Mesenchymal stem cell (in vitro differentiated cells and primary cell): ENCODE measurements around the gene LIN52.

Source experiments
- DNase-seq: peaks from one replicate; pipeline ENCODE4 v3.0.0-alpha.2; 2013
- H2AFZ ChIP-seq: one replicate; pipeline ENCODE4 v1.6.1; 2013; ENCODE audit warnings: low read depth, mild to moderate bottlenecking, control low read depth, inconsistent platforms, low read length, moderate library complexity
- H2AK5ac ChIP-seq: 2 replicates; pipeline ENCODE4 v1.6.1; 2013; ENCODE audit warnings: low read length, moderate library complexity, mild to moderate bottlenecking, inconsistent platforms; ENCODE audit not compliant: severe bottlenecking
- H2BK120ac ChIP-seq: one replicate; pipeline ENCODE4 v1.6.1; 2013; ENCODE audit warnings: low read depth, mild to moderate bottlenecking, inconsistent platforms, low read length, moderate library complexity
- H2BK12ac ChIP-seq, 2 experiments: one replicate each; pipeline ENCODE4 v1.6.1; 2013; ENCODE audit warnings: inconsistent platforms in 2 of 2, low read length in 2 of 2, mild to moderate bottlenecking in 2 of 2, moderate library complexity in 2 of 2, control low read depth in 1 of 2
- H2BK15ac ChIP-seq: one replicate; pipeline ENCODE4 v1.6.1; 2013; ENCODE audit warnings: mild to moderate bottlenecking, low read depth, inconsistent platforms; ENCODE audit not compliant: poor library complexity, severe bottlenecking
- H2BK5ac ChIP-seq: 2 replicates; pipeline ENCODE4 v1.6.1; 2013; ENCODE audit warnings: low read depth, mild to moderate bottlenecking, low read length, control low read depth, inconsistent platforms; ENCODE audit not compliant: poor library complexity, severe bottlenecking
- H3K14ac ChIP-seq, 2 experiments: one replicate each; pipeline ENCODE4 v1.6.1; 2013; ENCODE audit warnings: inconsistent platforms in 2 of 2, low read length in 2 of 2, control low read depth in 1 of 2, mild to moderate bottlenecking in 1 of 2, moderate library complexity in 1 of 2
- H3K18ac ChIP-seq, 2 experiments: one replicate each; pipeline ENCODE4 v1.6.1; 2013; ENCODE audit warnings: inconsistent platforms in 2 of 2, low read length in 2 of 2, control low read depth in 1 of 2, low read depth in 1 of 2, mild to moderate bottlenecking in 1 of 2
- H3K23ac ChIP-seq, 2 experiments: one replicate each; pipeline ENCODE4 v1.6.1; 2013; ENCODE audit warnings: inconsistent platforms in 2 of 2, low read length in 2 of 2, mild to moderate bottlenecking in 2 of 2, moderate library complexity in 2 of 2, control low read depth in 1 of 2
- H3K27ac ChIP-seq: 2 replicates; pipeline ENCODE4 v1.5.1; 2013; ENCODE audit warnings: mild to moderate bottlenecking, moderate library complexity, low read length, control low read depth, inconsistent platforms; ENCODE audit not compliant: poor library complexity, severe bottlenecking
- H3K27me3 ChIP-seq, 2 experiments: 2 replicates each; pipeline versions ENCODE4 v1.6.1 to v1.7.0; 2013; ENCODE audit warnings: low read length in 2 of 2, mild to moderate bottlenecking in 2 of 2, moderate library complexity in 2 of 2, control low read depth in 1 of 2, inconsistent platforms in 1 of 2; ENCODE audit not compliant: control insufficient read depth in 1 of 2, insufficient read depth in 1 of 2
- H3K36me3 ChIP-seq, 2 experiments: 2 replicates each; pipeline versions ENCODE4 v1.6.1 to v1.7.0; 2013; ENCODE audit warnings: low read length in 2 of 2, control low read depth in 1 of 2, inconsistent platforms in 1 of 2, low read depth in 1 of 2, mild to moderate bottlenecking in 1 of 2; ENCODE audit not compliant: insufficient read depth in 2 of 2, control insufficient read depth in 1 of 2
- H3K4ac ChIP-seq, 2 experiments: one replicate each; pipeline ENCODE4 v1.6.1; 2013; ENCODE audit warnings: inconsistent platforms in 2 of 2, low read length in 2 of 2, mild to moderate bottlenecking in 2 of 2, moderate library complexity in 2 of 2, control low read depth in 1 of 2, low read depth in 1 of 2
- H3K4me1 ChIP-seq: 2 replicates; pipeline ENCODE4 v1.6.1; 2013; ENCODE audit warnings: low read depth, low read length, control low read depth; ENCODE audit not compliant: control insufficient read depth, insufficient read depth
- H3K4me2 ChIP-seq: 2 replicates; pipeline ENCODE4 v1.6.1; 2013; ENCODE audit warnings: low read length, mild to moderate bottlenecking, inconsistent platforms; ENCODE audit not compliant: poor library complexity, severe bottlenecking
- H3K4me3 ChIP-seq, 2 experiments: 2 replicates each; pipeline versions ENCODE4 v1.5.1 to v1.7.0; 2013; ENCODE audit warnings: low read length in 2 of 2, mild to moderate bottlenecking in 2 of 2, control low read depth in 1 of 2, low read depth in 1 of 2; ENCODE audit not compliant: insufficient read depth in 1 of 2
- H3K79me1 ChIP-seq: replicated peaks from 2 replicates; pipeline ENCODE4 v1.6.1; 2013; ENCODE audit warnings: mild to moderate bottlenecking, control low read depth, low read length, inconsistent platforms; ENCODE audit not compliant: poor library complexity, severe bottlenecking
- H3K9ac ChIP-seq: 2 replicates; pipeline ENCODE4 v1.7.0; 2013; ENCODE audit warnings: mild to moderate bottlenecking, low read length, moderate library complexity
- H3K9me3 ChIP-seq: 2 replicates; pipeline ENCODE4 v1.7.0; 2013; ENCODE audit warnings: mild to moderate bottlenecking, low read length; ENCODE audit not compliant: control insufficient read depth
- H4K8ac ChIP-seq: one replicate; pipeline ENCODE4 v1.6.1; 2013; ENCODE audit warnings: inconsistent platforms, mild to moderate bottlenecking, low read length, moderate library complexity
- H4K91ac ChIP-seq: one replicate; pipeline ENCODE4 v1.6.1; 2013; ENCODE audit warnings: mild to moderate bottlenecking, low read length, inconsistent platforms
- WGBS: methylation state at CpG from one replicate; pipeline ENCODE4 v1.1.7; 2013; ENCODE audit warnings: mixed read lengths; 5-methylcytosine and 5-hydroxymethylcytosine counted together

Gene LIN52

GRCh38 chr14:74242021-74242779 lies 157.4 kb downstream of the LIN52 start:
- H3K9me3 ChIP-seq: no peaks in the 10 kb centered on the region
- H3K18ac ChIP-seq: no peak overlapping the region
- WGBS: 7% methylated on average over 20 of the region's 28 CpGs
- H3K4ac ChIP-seq: no peak overlapping the region
- H3K9ac ChIP-seq: no peak overlapping the region
- H2BK5ac ChIP-seq: no peak overlapping the region
- H3K79me1 ChIP-seq: no peaks in the 10 kb centered on the region
- H3K36me3 ChIP-seq: peaks cover 0 to 3% of the 10 kb centered on the region in 2 experiments
- peaks cover 15% of the 10 kb centered on the region for H3K4me1 ChIP-seq
- H2BK120ac ChIP-seq: no peak overlapping the region
- peak; percentile 17 for DNase-seq
- H3K4me3 ChIP-seq: peak overlapping the region in 1 of 2 experiments; percentile 21
- no peak overlapping the region for H4K8ac ChIP-seq
- H3K27ac ChIP-seq: no peak overlapping the region
- H4K91ac ChIP-seq: no peak overlapping the region
- H3K4me2 ChIP-seq: no peak overlapping the region
- H2AFZ ChIP-seq: no peak overlapping the region
- H3K23ac ChIP-seq: peak overlapping the region in 1 of 2 experiments; percentile 34
- H2BK15ac ChIP-seq: no peak overlapping the region
- no peak overlapping the region for H3K14ac ChIP-seq
- peaks cover 100% of the 10 kb centered on the region in 2 experiments for H3K27me3 ChIP-seq
- H2AK5ac ChIP-seq: no peak overlapping the region
- no peak overlapping the region for H2BK12ac ChIP-seq

- H2BK120ac ChIP-seq: no peak overlapping the region
- DNase-seq: no peak
- H2BK5ac ChIP-seq: no peak overlapping the region
- H3K27me3 ChIP-seq: peaks cover 99 to 100% of the 10 kb centered on the region in 2 experiments
- peaks cover 15% of the 10 kb centered on the region for H3K4me1 ChIP-seq
- H2AK5ac ChIP-seq: no peak overlapping the region
- no peak overlapping the region for H3K4me3 ChIP-seq
- H3K79me1 ChIP-seq: no peaks in the 10 kb centered on the region
- H3K27ac ChIP-seq: no peak overlapping the region
- no peak overlapping the region for H3K9ac ChIP-seq
- no peak overlapping the region for H3K14ac ChIP-seq
- no peak overlapping the region for H4K91ac ChIP-seq
- H2BK12ac ChIP-seq: no peak overlapping the region
- H2AFZ ChIP-seq: no peak overlapping the region
- H3K9me3 ChIP-seq: no peaks in the 10 kb centered on the region
- no peak overlapping the region for H3K4ac ChIP-seq
- H4K8ac ChIP-seq: no peak overlapping the region
- H3K18ac ChIP-seq: no peak overlapping the region
- no peak overlapping the region for H2BK15ac ChIP-seq
- peak overlapping the region in 1 of 2 experiments; percentile 34 for H3K23ac ChIP-seq
- no peak overlapping the region for H3K4me2 ChIP-seq
- 39% methylated on average over 4 of the region's 4 CpGs for WGBS
- H3K36me3 ChIP-seq: peaks cover 0 to 3% of the 10 kb centered on the region in 2 experiments
These were observed 158.0 kb downstream of the LIN52 start for GRCh38 chr14:74242780-74243042.

- Histone ChIP-seq H2BK120ac (no peak overlapping the region), H3K14ac (no peak overlapping the region), H3K23ac (no peak overlapping the region), H3K36me3 (peaks cover 0 to 3% of the 10 kb centered on the region in 2 experiments), H2AK5ac (no peak overlapping the region), H4K8ac (no peak overlapping the region), H3K9ac (no peak overlapping the region), H4K91ac (no peak overlapping the region), H3K4me3 (no peak overlapping the region), H3K9me3 (no peaks in the 10 kb centered on the region), H3K4ac (no peak overlapping the region), H2BK12ac (no peak overlapping the region), H2BK5ac (no peak overlapping the region), H2BK15ac (no peak overlapping the region), H3K4me1 (peaks cover 15% of the 10 kb centered on the region), H3K18ac (no peak overlapping the region), H3K79me1 (no peaks in the 10 kb centered on the region), H2AFZ (no peak overlapping the region), H3K27ac (no peak overlapping the region), H3K27me3 (peaks cover 99 to 100% of the 10 kb centered on the region in 2 experiments), H3K4me2 (no peak overlapping the region)
- no peak for DNase-seq
- WGBS: 34% methylated on average over 5 of the region's 5 CpGs
These were observed 158.3 kb downstream of the LIN52 start for GRCh38 chr14:74243051-74243450.

- Histone ChIP-seq H3K14ac (no peak overlapping the region), H4K8ac (no peak overlapping the region), H3K79me1 (no peaks in the 10 kb centered on the region), H3K4me1 (peaks cover 15% of the 10 kb centered on the region), H2BK120ac (no peak overlapping the region), H2BK15ac (no peak overlapping the region), H2AFZ (no peak overlapping the region), H4K91ac (no peak overlapping the region), H3K23ac (no peak overlapping the region), H3K18ac (no peak overlapping the region), H2BK12ac (no peak overlapping the region), H3K36me3 (peaks cover 0 to 3% of the 10 kb centered on the region in 2 experiments), H3K27ac (no peak overlapping the region), H2BK5ac (no peak overlapping the region), H2AK5ac (no peak overlapping the region), H3K4me3 (no peak overlapping the region), H3K4me2 (no peak overlapping the region), H3K9me3 (no peaks in the 10 kb centered on the region), H3K4ac (no peak overlapping the region), H3K9ac (no peak overlapping the region), H3K27me3 (peaks cover 99 to 100% of the 10 kb centered on the region in 2 experiments)
- DNase-seq: no peak
- 15% methylated on average over 3 of the region's 3 CpGs for whole genome bisulfite sequencing
These were observed 159.4 kb downstream of the LIN52 start for GRCh38 chr14:74244115-74244514.
